Measurements from ENCODE around the gene ZC3H7A.
"Not testable (repeated sequence)": the region's sequence is repeated elsewhere in the genome, so short reads cannot be mapped to it uniquely, and the experiment has no call there.

- TF ChIP-seq, protein P1, sequence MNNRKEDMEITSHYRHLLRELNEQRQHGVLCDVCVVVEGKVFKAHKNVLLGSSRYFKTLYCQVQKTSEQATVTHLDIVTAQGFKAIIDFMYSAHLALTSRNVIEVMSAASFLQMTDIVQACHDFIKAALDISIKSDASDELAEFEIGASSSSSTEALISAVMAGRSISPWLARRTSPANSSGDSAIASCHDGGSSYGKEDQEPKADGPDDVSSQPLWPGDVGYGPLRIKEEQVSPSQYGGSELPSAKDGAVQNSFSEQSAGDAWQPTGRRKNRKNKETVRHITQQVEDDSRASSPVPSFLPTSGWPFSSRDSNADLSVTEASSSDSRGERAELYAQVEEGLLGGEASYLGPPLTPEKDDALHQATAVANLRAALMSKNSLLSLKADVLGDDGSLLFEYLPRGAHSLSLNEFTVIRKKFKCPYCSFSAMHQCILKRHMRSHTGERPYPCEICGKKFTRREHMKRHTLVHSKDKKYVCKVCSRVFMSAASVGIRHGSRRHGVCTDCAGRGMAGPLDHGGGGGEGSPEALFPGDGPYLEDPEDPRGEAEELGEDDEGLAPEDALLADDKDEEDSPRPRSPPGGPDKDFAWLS (CRISPR knock-in tag; IDR thresholded peaks at IDR 0.05; ENCODE audit: borderline replicate concordance), result not testable (repeated sequence)
- not testable (repeated sequence) for TF ChIP-seq CTCF (CRISPR knock-in tag; IDR thresholded peaks at IDR 0.05)
Observed at GRCh38 chr16:11818970-11819369, 21.9 kb upstream of the ZC3H7A start.

Data from HepG2 (cell line).